GM23338 (cell line): Measurements from ENCODE around the gene IFTAP.

Source experiments
- CREB1 ChIP-seq: fragments of 250-450 bp; sonication (Bioruptor Pico); IDR thresholded peaks from 2 replicates; pipeline ENCODE4 v1.5.0; 2020; ENCODE audit warnings: low read depth, mild to moderate bottlenecking, moderate library complexity
- CTCF ChIP-seq, 2 experiments: fragments of 200-600 bp in 1 of 2; sonication (generic) in 1 of 2; conservative IDR thresholded peaks; 2 replicates each; pipeline versions ENCODE4 v1.5.1 to v1.6.1; 2016 to 2017; ENCODE audit warnings: antibody characterized with exemption in 2 of 2, low read depth in 2 of 2, mild to moderate bottlenecking in 2 of 2, moderate library complexity in 1 of 2
- ETS1 ChIP-seq: IDR thresholded peaks from 2 replicates; pipeline ENCODE4 v1.6.1; 2016; ENCODE audit warnings: antibody characterized with exemption
- EZH2 ChIP-seq: fragments of 200-600 bp; sonication (generic); IDR thresholded peaks from one replicate; pipeline ENCODE4 v1.8.0; 2017; ENCODE audit warnings: antibody characterized with exemption, mild to moderate bottlenecking, low read depth; ENCODE audit not compliant: unreplicated experiment
- POLR2AphosphoS5 ChIP-seq: IDR thresholded peaks from 2 replicates; pipeline ENCODE4 v1.6.1; 2016; ENCODE audit warnings: antibody characterized with exemption, low read depth
- REST ChIP-seq: IDR thresholded peaks from one replicate; pipeline ENCODE4 v1.6.1; 2018; ENCODE audit warnings: antibody characterized with exemption; ENCODE audit not compliant: unreplicated experiment
- ZNF114 ChIP-seq: fragments of 250-450 bp; sonication (Bioruptor Pico); IDR thresholded peaks from 2 replicates; pipeline ENCODE4 v1.5.0; 2020; ENCODE audit warnings: mild to moderate bottlenecking, moderate library complexity
- ZNF462 ChIP-seq: fragments of 250-450 bp; sonication (Bioruptor Pico); IDR thresholded peaks from 2 replicates; pipeline ENCODE4 v1.5.0; 2020; ENCODE audit warnings: mild to moderate bottlenecking, moderate library complexity

- TF ChIP-seq REST (no peak), CTCF (conservative IDR thresholded peaks at IDR 0.05; ENCODE audit: low read depth in 2 of 2) (no peak), ZNF462 (no peak), EZH2 (no peak), POLR2AphosphoS5 (no peak), CREB1 (CRISPR knock-in tag) (no peak), ZNF114 (CRISPR knock-in tag) (no peak), ETS1 (no peak)
Observed at GRCh38 chr11:36577373-36577772, 16.9 kb upstream of the IFTAP start.
